ENCODE data around the gene OXA1L. TPM values are rescaled to one million over a fixed set of nuclear protein-coding genes. Genes with fewer than 3 reads are reported as not detected.

Gene OXA1L
- total RNA-seq, 1 experiment from 2014 or later = 146 TPM

GRCh38 chr14:22768947-22769346 is 2.5 kb downstream of the OXA1L start:
- Histone ChIP-seq H3K79me2 (ENCODE audit: insufficient read depth, low read length) (peaks cover 32% of the 10 kb centered on the region), H3K36me3 (ENCODE audit: control insufficient read depth in 1 of 2, insufficient read depth in 2 of 2, low read length in 2 of 2) (peaks cover 37 to 46% of the 10 kb centered on the region in 2 experiments), H3K9ac (ENCODE audit: low read length) (no peak overlapping the region), H3K4me1 (ENCODE audit: control insufficient read depth in 1 of 2, insufficient read depth in 2 of 2, low read length in 2 of 2) (peaks cover 4 to 19% of the 10 kb centered on the region in 2 experiments; a peak in 3 of 4 replicates), H3K4me2 (ENCODE audit: low read length) (no peak overlapping the region), H3K27me3 (ENCODE audit: insufficient read depth, low read length) (no peaks in the 10 kb centered on the region), H2AFZ (ENCODE audit: low read depth, low read length, poor library complexity, severe bottlenecking) (no peak overlapping the region), H4K20me1 (ENCODE audit: insufficient read depth) (no peaks in the 10 kb centered on the region), H3K9me3 (ENCODE audit: control insufficient read depth in 1 of 2, insufficient read depth in 1 of 2, low read depth in 1 of 2, low read length in 2 of 2) (no peaks in the 10 kb centered on the region), H3K9me2 (ENCODE audit: insufficient read depth) (no peaks in the 10 kb centered on the region), H3K27ac (ENCODE audit: low read depth, low read length) (no peak overlapping the region), H3K4me3 (replicated peaks in 1 of 2; ENCODE audit: low read depth in 1 of 2, low read length in 2 of 2) (no peak overlapping the region)
- POLR2A ChIA-PET = no interaction called here
- DNase-seq (ENCODE audit: low read depth, low spot score) (no peak), ATAC-seq (no peak)
- TF ChIP-seq EGR1 (IDR thresholded peaks at IDR 0.05; ENCODE audit: low read depth) (no peak), CTCF (IDR thresholded peaks at IDR 0.05 in 2 of 3, conservative IDR thresholded peaks at IDR 0.05 in 1 of 3; ENCODE audit: borderline replicate concordance in 1 of 3, insufficient read depth in 1 of 3, low read depth in 2 of 3, low read length in 2 of 3) (no peak), SP1 (IDR thresholded peaks at IDR 0.05; ENCODE audit: low read depth) (no peak), TCF7L2 (IDR thresholded peaks at IDR 0.05; ENCODE audit: borderline replicate concordance, extremely low read depth, insufficient read depth, insufficient read length) (no peak)
- CTCF ChIA-PET = no interaction called here
- intact Hi-C loops (cut with micrococcal nuclease) = loop anchor here (5.0 kb wide), 1 partner anchor 197 kb away; no protein-coding TSS in a partner anchor
- BruUV-seq (replicated peaks) = no TSS peak
- RAD21 ChIA-PET (ENCODE audit: low non-redundant PET in 1 of 2, low total read pairs in 2 of 2, uncharacterized antibody in 2 of 2, unreplicated experiment in 2 of 2) = no interaction called here

- H3K36me3 ChIP-seq (ENCODE audit: control insufficient read depth in 1 of 2, insufficient read depth in 2 of 2, low read length in 2 of 2) = peaks cover 37 to 46% of the 10 kb centered on the region in 2 experiments
- no peak overlapping the region for H3K9ac ChIP-seq (ENCODE audit: low read length)
- ATAC-seq = no peak
- BruUV-seq (replicated peaks) = no TSS peak
- H3K9me3 ChIP-seq (ENCODE audit: control insufficient read depth in 1 of 2, insufficient read depth in 1 of 2, low read depth in 1 of 2, low read length in 2 of 2) = no peaks in the 10 kb centered on the region
- no peak overlapping the region for H3K4me3 ChIP-seq (replicated peaks in 1 of 2; ENCODE audit: low read depth in 1 of 2, low read length in 2 of 2)
- ChIA-PET POLR2A (no interaction called here), RAD21 (ENCODE audit: low non-redundant PET in 1 of 2, low total read pairs in 2 of 2, uncharacterized antibody in 2 of 2, unreplicated experiment in 2 of 2) (no interaction called here), CTCF (no interaction called here)
- H3K4me2 ChIP-seq (ENCODE audit: low read length) = no peak overlapping the region
- H2AFZ ChIP-seq (ENCODE audit: low read depth, low read length, poor library complexity, severe bottlenecking) = no peak overlapping the region
- H3K9me2 ChIP-seq (ENCODE audit: insufficient read depth) = no peaks in the 10 kb centered on the region
- DNase-seq (ENCODE audit: low read depth, low spot score) = no peak
- no peaks in the 10 kb centered on the region for H3K27me3 ChIP-seq (ENCODE audit: insufficient read depth, low read length)
- H3K27ac ChIP-seq (ENCODE audit: low read depth, low read length) = no peak overlapping the region
- H4K20me1 ChIP-seq (ENCODE audit: insufficient read depth) = no peaks in the 10 kb centered on the region
- peaks cover 32% of the 10 kb centered on the region for H3K79me2 ChIP-seq (ENCODE audit: insufficient read depth, low read length)
- H3K4me1 ChIP-seq (ENCODE audit: control insufficient read depth in 1 of 2, insufficient read depth in 2 of 2, low read length in 2 of 2) = peaks cover 4 to 19% of the 10 kb centered on the region in 2 experiments; a peak in 3 of 4 replicates
- intact Hi-C loops (cut with micrococcal nuclease) = loop anchor here (5.0 kb wide), 1 partner anchor 197 kb away; no protein-coding TSS in a partner anchor
- TF ChIP-seq MAX (IDR thresholded peaks at IDR 0.05) = no peak
- TF ChIP-seq JUND (IDR thresholded peaks at IDR 0.05) = no peak
- no peak for TF ChIP-seq ZBTB33 (IDR thresholded peaks at IDR 0.05; ENCODE audit: extremely low read depth, insufficient replicate concordance, low read length)
- no peak for TF ChIP-seq CTCF (IDR thresholded peaks at IDR 0.05 in 2 of 3, conservative IDR thresholded peaks at IDR 0.05 in 1 of 3; ENCODE audit: borderline replicate concordance in 1 of 3, insufficient read depth in 1 of 3, low read depth in 2 of 3, low read length in 2 of 3)
- no peak for TF ChIP-seq POLR2AphosphoS5 (IDR thresholded peaks at IDR 0.05; ENCODE audit: low read depth, low read length)
- TF ChIP-seq CBX3 (IDR thresholded peaks at IDR 0.05; ENCODE audit: low read depth) = no peak
- no peak for TF ChIP-seq SRF (IDR thresholded peaks at IDR 0.05; ENCODE audit: low read depth)
These were observed 2.9 kb downstream of the OXA1L start for GRCh38 chr14:22769369-22769768.
